SK-N-MC (cell line): ENCODE measurements around the gene MAPKAPK5.

Experiments
- DNase-seq: peaks from one replicate; pipeline ENCODE4 v3.0.0-alpha.2; 2011; ENCODE audit warnings: low read depth, low spot score
- H3K27ac ChIP-seq: fragments of 200-600 bp; sonication (generic); 2 replicates; pipeline ENCODE4 v1.5.1; 2016; ENCODE audit warnings: mixed run types
- H3K36me3 ChIP-seq: fragments of 200-600 bp; sonication (generic); 2 replicates; pipeline ENCODE4 v1.6.1; 2017; ENCODE audit warnings: antibody characterized with exemption, low read length, mixed read lengths; ENCODE audit not compliant: insufficient read depth
- H3K4me3 ChIP-seq: fragments of 200-600 bp; sonication (generic); 2 replicates; pipeline ENCODE4 v1.5.1; 2016
- H3K9ac ChIP-seq: fragments of 200-600 bp; sonication (generic); 2 replicates; pipeline ENCODE4 v1.8.0; 2017; ENCODE audit warnings: mixed run types, mixed read lengths; ENCODE audit not compliant: insufficient read length
- H3K9me3 ChIP-seq: fragments of 200-600 bp; sonication (generic); 2 replicates; pipeline ENCODE4 v1.6.1; 2017; ENCODE audit warnings: low read depth, mild to moderate bottlenecking, antibody characterized with exemption, low read length, moderate library complexity, mixed read lengths
- EZH2 ChIP-seq: fragments of 200-600 bp; sonication (generic); IDR thresholded peaks from one replicate; pipeline ENCODE4 v1.6.1; 2017; ENCODE audit warnings: antibody characterized with exemption
- FOXP2 ChIP-seq: optimal IDR thresholded peaks from 2 replicates; pipeline ENCODE3; 2011; ENCODE audit warnings: mild to moderate bottlenecking, moderate library complexity; ENCODE audit not compliant: insufficient read depth; ENCODE audit errors: extremely low read length, control extremely low read depth
- POLR2AphosphoS5 ChIP-seq: IDR thresholded peaks from 2 replicates; pipeline ENCODE4 v1.6.1; 2012; ENCODE audit warnings: mild to moderate bottlenecking, low read depth, low read length, borderline replicate concordance

Gene MAPKAPK5

GRCh38 chr12:111887926-111888745, 46.1 kb downstream of the MAPKAPK5 start:
- Histone ChIP-seq H3K9me3 (no peaks in the 10 kb centered on the region), H3K9ac (no peak overlapping the region), H3K27ac (no peak overlapping the region), H3K4me3 (no peak overlapping the region), H3K36me3 (peaks cover 93% of the 10 kb centered on the region)
- DNase-seq = no peak
- TF ChIP-seq POLR2AphosphoS5 (no peak), FOXP2 (no peak)

GRCh38 chr12:111893287-111893686, 51.3 kb downstream of the MAPKAPK5 start:
- no peak overlapping the region for H3K4me3 ChIP-seq
- H3K9me3 ChIP-seq = no peaks in the 10 kb centered on the region
- no peak for TF ChIP-seq FOXP2
- no peak for TF ChIP-seq EZH2
- TF ChIP-seq POLR2AphosphoS5 = no peak
- H3K9ac ChIP-seq = no peak overlapping the region
- no peak for DNase-seq
- H3K27ac ChIP-seq = no peak overlapping the region
- peaks cover 65% of the 10 kb centered on the region for H3K36me3 ChIP-seq

GRCh38 chr12:111894556-111894955, 52.5 kb downstream of the MAPKAPK5 start:
- TF ChIP-seq FOXP2 (no peak), POLR2AphosphoS5 (no peak), EZH2 (no peak)
- no peak for DNase-seq
- H3K36me3 ChIP-seq = peaks cover 59% of the 10 kb centered on the region
- H3K4me3 ChIP-seq = no peak overlapping the region
- H3K9ac ChIP-seq = no peak overlapping the region
- no peak overlapping the region for H3K27ac ChIP-seq
- no peaks in the 10 kb centered on the region for H3K9me3 ChIP-seq

GRCh38 chr12:111901182-111901581, 59.2 kb downstream of the MAPKAPK5 start:
- no peak for DNase-seq
- peaks cover 19% of the 10 kb centered on the region for H3K36me3 ChIP-seq
- H3K27ac ChIP-seq = no peak overlapping the region
- no peak overlapping the region for H3K4me3 ChIP-seq
- H3K9me3 ChIP-seq = no peaks in the 10 kb centered on the region
- TF ChIP-seq FOXP2 = no peak
- no peak for TF ChIP-seq POLR2AphosphoS5
- no peak for TF ChIP-seq EZH2
- no peak overlapping the region for H3K9ac ChIP-seq

GRCh38 chr12:111904446-111904975, 62.5 kb downstream of the MAPKAPK5 start:
- Histone ChIP-seq H3K4me3 (no peak overlapping the region), H3K9ac (no peak overlapping the region), H3K36me3 (peaks cover 10% of the 10 kb centered on the region), H3K9me3 (peaks cover 3% of the 10 kb centered on the region; the same call in 1 of the 2 replicates), H3K27ac (no peak overlapping the region)
- no peak for DNase-seq
- TF ChIP-seq FOXP2 = no peak
- no peak for TF ChIP-seq EZH2
- no peak; the same call in 1 of the 2 replicates for TF ChIP-seq POLR2AphosphoS5

GRCh38 chr12:111905502-111905901, 63.5 kb downstream of the MAPKAPK5 start:
- peaks cover 10% of the 10 kb centered on the region for H3K36me3 ChIP-seq

GRCh38 chr12:111907740-111908139, 65.7 kb downstream of the MAPKAPK5 start:
- peaks cover 3% of the 10 kb centered on the region; the same call in 1 of the 2 replicates for H3K9me3 ChIP-seq
- H3K9ac ChIP-seq = no peak overlapping the region
- H3K27ac ChIP-seq = no peak overlapping the region
- peaks cover 10% of the 10 kb centered on the region; the same call in 1 of the 2 replicates for H3K36me3 ChIP-seq
- H3K4me3 ChIP-seq = no peak overlapping the region
- DNase-seq = no peak
- TF ChIP-seq POLR2AphosphoS5 (no peak), EZH2 (no peak), FOXP2 (no peak)

More at GRCh38 chr12:111905502-111905901, 63.5 kb downstream of the MAPKAPK5 start:
- DNase-seq = no peak
- TF ChIP-seq EZH2 (no peak), POLR2AphosphoS5 (no peak), FOXP2 (no peak)
- H3K9me3 ChIP-seq = peaks cover 3% of the 10 kb centered on the region; the same call in 1 of the 2 replicates
- H3K9ac ChIP-seq = no peak overlapping the region
- no peak overlapping the region for H3K27ac ChIP-seq
- no peak overlapping the region for H3K4me3 ChIP-seq

GRCh38 chr12:111925171-111925570, 83.1 kb downstream of the MAPKAPK5 start:
- DNase-seq = no peak
- Histone ChIP-seq H3K36me3 (no peaks in the 10 kb centered on the region), H3K4me3 (no peak overlapping the region), H3K27ac (no peak overlapping the region), H3K9ac (no peak overlapping the region), H3K9me3 (no peaks in the 10 kb centered on the region)
- TF ChIP-seq POLR2AphosphoS5 (no peak), EZH2 (no peak), FOXP2 (no peak)

GRCh38 chr12:111926631-111927030, 84.6 kb downstream of the MAPKAPK5 start:
- Histone ChIP-seq H3K9ac (no peak overlapping the region), H3K36me3 (no peaks in the 10 kb centered on the region), H3K4me3 (no peak overlapping the region), H3K9me3 (no peaks in the 10 kb centered on the region), H3K27ac (no peak overlapping the region)
- DNase-seq = no peak
- no peak for TF ChIP-seq EZH2
- TF ChIP-seq FOXP2 = no peak
- TF ChIP-seq POLR2AphosphoS5 = no peak
